ENCODE data around the gene FMNL2.

DNA sequence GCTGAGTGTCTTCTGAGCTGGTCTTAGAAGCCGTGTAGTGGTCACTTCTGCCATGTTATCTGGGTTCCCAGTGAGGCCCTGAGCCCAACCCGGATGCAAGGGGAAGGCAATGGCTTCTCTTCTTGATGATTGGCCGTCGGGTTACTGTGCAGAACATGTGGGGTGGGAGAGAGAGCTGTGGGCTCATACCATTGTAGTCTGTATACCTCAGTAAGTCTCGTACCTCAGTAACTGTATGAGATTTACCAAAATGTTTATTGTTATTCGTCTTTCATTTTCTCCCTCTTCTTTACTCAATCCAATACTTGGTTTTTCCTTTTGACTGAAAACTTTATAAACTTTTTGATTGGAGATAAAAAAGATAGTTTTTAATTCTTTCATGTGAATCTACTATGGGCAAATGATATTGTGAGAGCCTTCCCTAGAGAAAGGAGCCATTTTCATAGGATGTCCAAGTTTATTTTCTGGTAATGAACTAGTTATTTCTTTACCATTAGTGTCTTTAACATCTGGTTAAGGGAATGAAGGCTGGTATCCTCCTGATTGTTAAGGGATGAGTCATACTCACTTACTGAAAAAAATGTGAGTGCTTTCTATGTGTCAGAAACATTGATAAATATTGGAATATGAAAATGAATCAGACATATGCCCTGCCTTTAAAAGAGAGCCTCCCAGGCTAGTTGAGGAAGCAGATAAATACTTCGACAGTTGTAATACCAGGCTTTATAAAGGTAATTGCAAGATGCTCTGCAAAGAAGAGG lies 252.4 kb downstream of the FMNL2 start:
- no peak for TF ChIP-seq TAF1 (IDR thresholded peaks at IDR 0.05; ENCODE audit: borderline replicate concordance, low read depth, low read length)
- TF ChIP-seq POLR2A (IDR thresholded peaks at IDR 0.05; ENCODE audit: low read depth, low read length): no peak
- no peak for TF ChIP-seq POLR2AphosphoS5 (IDR thresholded peaks at IDR 0.05; ENCODE audit: low read depth, low read length)
